ENCODE results near the gene NOL9. TPM values are rescaled to one million over a fixed set of nuclear protein-coding genes. Genes with fewer than 3 reads are reported as not detected.

Gene NOL9
- total and polyA plus RNA-seq, 2 of the 13 experiments (the other 11 are each of a cell fraction or from before 2014, with no cell fraction given) = 18.0 to 24.7 TPM

- TF ChIP-seq ZGPAT (CRISPR knock-in tag; IDR thresholded peaks at IDR 0.05) = peak; percentile 35; the same call in 1 of the 2 replicates
- peak; percentile 89; the same call in 1 of the 2 replicates for TF ChIP-seq IRF9 (CRISPR knock-in tag; IDR thresholded peaks at IDR 0.05; ENCODE audit: borderline replicate concordance)
- TF ChIP-seq HMGA1 (CRISPR knock-in tag; conservative IDR thresholded peaks at IDR 0.05) = no peak
- no peak for TF ChIP-seq CEBPB (IDR thresholded peaks at IDR 0.05; ENCODE audit: borderline replicate concordance, low read depth, low read length)
- peak; percentile 54; the same call in 1 of the 2 replicates for TF ChIP-seq IKZF5 (CRISPR knock-in tag; IDR thresholded peaks at IDR 0.05)
- TF ChIP-seq ZNF687 (CRISPR knock-in tag; IDR thresholded peaks at IDR 0.05) = peak; percentile 47
- TF ChIP-seq CTCF (CRISPR knock-in tag; IDR thresholded peaks at IDR 0.05) = no peak
- peak; percentile 72 for TF ChIP-seq CSRNP1 (CRISPR knock-in tag; IDR thresholded peaks at IDR 0.05)
- TF ChIP-seq ZBTB3 (CRISPR knock-in tag; IDR thresholded peaks at IDR 0.05; ENCODE audit: borderline replicate concordance, low read depth) = peak; percentile 55; the same call in 1 of the 2 replicates
- no peak for TF ChIP-seq ZNF468 (CRISPR knock-in tag; IDR thresholded peaks at IDR 0.05)
- peak; percentile 84 for TF ChIP-seq FOSL2 (CRISPR knock-in tag; IDR thresholded peaks at IDR 0.05)
- peak; percentile 75 for TF ChIP-seq ZNF574 (CRISPR knock-in tag; IDR thresholded peaks at IDR 0.05)
Observed at GRCh38 chr1:6602669-6603237, 48.4 kb upstream of the NOL9 start, which contains the start of gene KLHL21 (continued).
